Measurements from ENCODE around the gene TRPM2. TPM values are rescaled to one million over a fixed set of nuclear protein-coding genes. Genes with fewer than 3 reads are reported as not detected.
A peak's percentile ranks its signal among the peaks of the same experiment; 100 is the strongest.

Gene TRPM2
- total and polyA plus RNA-seq, 2 of the 13 experiments (the other 11 are each of a cell fraction or from before 2014, with no cell fraction given) = 0.07 to 0.20 TPM

- TF ChIP-seq RFXAP (CRISPR knock-in tag; IDR thresholded peaks at IDR 0.05; ENCODE audit: borderline replicate concordance) = 0 out of 2 replicates have a peak, but pooled peaks have one; percentile 88
- peak; percentile 82; the same call in 1 of the 2 replicates for TF ChIP-seq HES4 (CRISPR knock-in tag; IDR thresholded peaks at IDR 0.05; ENCODE audit: borderline replicate concordance)
- TF ChIP-seq ZNF234 (CRISPR knock-in tag; conservative IDR thresholded peaks at IDR 0.05) = no peak
- TF ChIP-seq FOXO1 (CRISPR knock-in tag; IDR thresholded peaks at IDR 0.05) = no peak
- TF ChIP-seq XBP1 (CRISPR knock-in tag; IDR thresholded peaks at IDR 0.05) = no peak
- no peak for TF ChIP-seq ARID2 (CRISPR knock-in tag; IDR thresholded peaks at IDR 0.05; ENCODE audit: borderline replicate concordance)
- peak; percentile 60 for TF ChIP-seq ERF (CRISPR knock-in tag; IDR thresholded peaks at IDR 0.05)
- peak; percentile 81 for TF ChIP-seq MED1 (CRISPR knock-in tag; IDR thresholded peaks at IDR 0.05)
- TF ChIP-seq ZNF34 (CRISPR knock-in tag; IDR thresholded peaks at IDR 0.05; ENCODE audit: borderline replicate concordance) = peak; percentile 84; the same call in 1 of the 2 replicates
- TF ChIP-seq GTF2F1 (IDR thresholded peaks at IDR 0.05; ENCODE audit: low read length) = no peak
- no peak for TF ChIP-seq SNAPC2 (CRISPR knock-in tag; IDR thresholded peaks at IDR 0.05)
- TF ChIP-seq ZNF296 (CRISPR knock-in tag; conservative IDR thresholded peaks at IDR 0.05) = 0 out of 2 replicates have a peak, but pooled peaks have one; percentile 52
- no peak for TF ChIP-seq WIZ (CRISPR knock-in tag; IDR thresholded peaks at IDR 0.05)
- TF ChIP-seq KLF11 (CRISPR knock-in tag; IDR thresholded peaks at IDR 0.05) = no peak
- TF ChIP-seq ZNF251 (CRISPR knock-in tag; IDR thresholded peaks at IDR 0.05) = no peak
- no peak for TF ChIP-seq CTCF (CRISPR knock-in tag; IDR thresholded peaks at IDR 0.05)
- peak; percentile 9; the same call in 1 of the 2 replicates for TF ChIP-seq CEBPG (CRISPR knock-in tag; IDR thresholded peaks at IDR 0.05)
- TF ChIP-seq IRF9 (CRISPR knock-in tag; IDR thresholded peaks at IDR 0.05; ENCODE audit: borderline replicate concordance) = 0 out of 2 replicates have a peak, but pooled peaks have one; percentile 46
- TF ChIP-seq HNF4G (IDR thresholded peaks at IDR 0.05; ENCODE audit: borderline replicate concordance, low read depth, low read length) = no peak
- no peak for TF ChIP-seq HNF4G (CRISPR knock-in tag; IDR thresholded peaks at IDR 0.05; ENCODE audit: borderline replicate concordance, low read depth)
- TF ChIP-seq MXD1 (CRISPR knock-in tag; IDR thresholded peaks at IDR 0.05) = no peak
- peak; percentile 32; the same call in 1 of the 2 replicates for TF ChIP-seq HDAC2 (CRISPR knock-in tag; IDR thresholded peaks at IDR 0.05)
- no peak for TF ChIP-seq ZNF850 (CRISPR knock-in tag; conservative IDR thresholded peaks at IDR 0.05)
- TF ChIP-seq BORCS8-MEF2B (CRISPR knock-in tag; IDR thresholded peaks at IDR 0.05) = no peak
- TF ChIP-seq ELF4 (CRISPR knock-in tag; IDR thresholded peaks at IDR 0.05; ENCODE audit: borderline replicate concordance) = no peak
- TF ChIP-seq ZNF746 (CRISPR knock-in tag; IDR thresholded peaks at IDR 0.05) = peak; percentile 40; the same call in 1 of the 2 replicates
- no peak; the same call in 1 of the 2 replicates for TF ChIP-seq RFX5 (IDR thresholded peaks at IDR 0.05; ENCODE audit: low read depth, low read length)
- peak in 1 of 2 experiments; percentile 45; a peak in 2 of 4 replicates for TF ChIP-seq NR2F1 (CRISPR knock-in tag; IDR thresholded peaks at IDR 0.05)
- TF ChIP-seq SMYD3 (CRISPR knock-in tag; IDR thresholded peaks at IDR 0.05) = no peak
- no peak for TF ChIP-seq ZNF224 (CRISPR knock-in tag; IDR thresholded peaks at IDR 0.05)
Measured at GRCh38 chr21:44482581-44483287, 129.3 kb downstream of the TRPM2 start (continued).

All from HepG2 (cell line).